Ecto neural progenitor cell (in vitro differentiated cells): ENCODE data around the gene MAPK7.

Experiments
- DNase-seq: peaks from one replicate; pipeline ENCODE4 v3.0.0-alpha.2; 2018; ENCODE audit warnings: low spot score

The MAPK7 gene

GRCh38 chr17:19378416-19379360 is at the start of gene MAPK7:
Gene MAPK7, plus strand, starts transcription at chr17:19378498. Its CDS starts 403 bp downstream, at chr17:19378901.
- peak; percentile 70 for DNase-seq

- DNase-seq = no peak
These were observed 49.2 kb upstream of the MAPK7 start for GRCh38 chr17:19329136-19329535.

GRCh38 chr17:19329839-19330238 is 48.5 kb upstream of the MAPK7 start:
- no peak for DNase-seq

GRCh38 chr17:19330271-19330670 is 48.0 kb upstream of the MAPK7 start:
- DNase-seq = no peak

GRCh38 chr17:19331134-19331533 is 47.2 kb upstream of the MAPK7 start:
- no peak for DNase-seq

GRCh38 chr17:19331543-19332245 is 46.6 kb upstream of the MAPK7 start:
- no peak for DNase-seq

DNA sequence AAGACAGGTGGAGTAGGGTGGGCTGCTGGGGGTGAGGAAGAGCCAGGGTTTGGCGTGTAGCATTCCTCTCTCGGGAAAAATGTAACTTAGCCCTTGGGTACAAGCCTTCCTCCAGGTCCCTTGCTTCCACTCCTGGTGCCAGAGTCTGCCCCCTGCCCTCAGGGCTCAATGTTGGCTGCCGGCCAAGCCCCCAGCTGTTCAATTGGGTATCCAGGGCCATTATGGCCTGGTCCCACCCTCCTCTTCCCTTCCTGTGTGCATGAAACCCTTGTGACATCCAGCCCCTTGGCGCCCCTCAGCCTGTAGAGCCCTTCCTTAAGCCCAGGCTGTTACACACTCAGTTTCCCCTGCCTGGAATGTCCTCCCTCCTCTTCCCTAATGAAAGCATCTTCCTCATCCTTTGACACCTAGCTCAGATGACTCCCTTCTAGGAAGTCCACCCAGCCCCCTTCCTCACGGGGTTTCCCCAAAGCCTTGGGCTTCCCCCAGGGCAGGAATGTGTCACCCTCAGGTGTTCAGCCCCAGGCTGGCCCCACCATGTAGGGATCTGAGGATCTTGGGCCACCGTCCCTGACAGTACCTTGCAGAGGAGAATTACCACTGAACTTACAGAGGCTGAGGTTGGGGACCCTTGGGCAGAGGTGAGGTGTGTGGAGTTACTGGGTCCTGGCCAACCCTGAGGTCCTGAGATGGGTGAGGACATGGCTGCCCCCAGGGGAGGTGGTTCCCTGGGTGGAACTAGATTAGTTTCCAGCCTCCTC is 45.7 kb upstream of the MAPK7 start:
- DNase-seq = no peak

- DNase-seq = no peak
These were observed 45.2 kb upstream of the MAPK7 start for GRCh38 chr17:19333132-19333440.

DNA sequence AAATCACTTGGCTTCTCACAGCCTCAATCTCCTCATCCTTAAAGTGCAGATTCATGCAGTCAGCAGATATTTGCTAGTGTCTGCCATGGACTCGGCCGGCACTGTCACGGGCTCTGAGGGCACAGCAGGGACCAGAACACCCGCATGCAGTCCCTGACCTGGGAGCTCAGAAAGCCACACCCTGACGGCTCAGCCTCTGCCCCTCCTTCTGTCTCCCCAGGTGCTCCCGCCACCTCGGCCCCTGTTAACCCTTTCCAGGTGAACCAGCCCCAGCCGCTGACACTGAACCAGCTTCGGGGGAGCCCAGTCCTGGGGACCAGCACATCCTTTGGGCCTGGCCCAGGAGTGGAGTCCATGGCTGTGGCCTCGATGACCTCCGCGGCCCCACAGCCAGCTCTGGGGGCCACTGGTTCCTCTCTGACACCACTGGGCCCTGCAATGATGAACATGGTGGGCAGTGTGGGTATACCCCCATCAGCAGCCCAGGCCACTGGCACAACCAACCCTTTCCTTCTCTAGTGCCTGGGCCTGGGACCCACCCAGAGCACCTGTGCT is 44.5 kb upstream of the MAPK7 start:
- no peak for DNase-seq

DNA sequence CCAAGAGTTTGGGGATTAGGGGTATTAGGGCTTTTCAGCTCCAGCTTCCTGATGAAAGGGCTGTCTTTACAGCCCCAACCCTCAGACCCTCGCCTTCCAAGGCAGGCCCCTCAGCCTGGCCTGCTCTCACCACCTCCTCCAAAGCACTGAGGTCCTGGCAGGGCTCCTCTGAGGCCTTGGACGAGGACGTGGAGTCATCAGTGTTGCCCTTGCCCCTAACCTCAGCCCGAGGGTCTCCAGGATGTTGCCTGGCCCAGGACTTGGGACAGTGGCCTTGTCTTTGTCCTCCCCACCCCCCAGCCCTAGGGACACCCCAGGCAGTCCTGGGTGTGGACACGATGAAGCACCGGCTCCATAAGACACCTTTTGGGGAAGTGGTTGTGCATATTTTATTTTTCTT is 44.0 kb upstream of the MAPK7 start:
- DNase-seq = no peak

- no peak for DNase-seq
These were observed 42.2 kb upstream of the MAPK7 start for GRCh38 chr17:19335951-19336631.

GRCh38 chr17:19336938-19337711 is 41.2 kb upstream of the MAPK7 start:
- peak; percentile 72 for DNase-seq

- no peak for DNase-seq
These were observed 40.6 kb upstream of the MAPK7 start for GRCh38 chr17:19337712-19338023.

DNA sequence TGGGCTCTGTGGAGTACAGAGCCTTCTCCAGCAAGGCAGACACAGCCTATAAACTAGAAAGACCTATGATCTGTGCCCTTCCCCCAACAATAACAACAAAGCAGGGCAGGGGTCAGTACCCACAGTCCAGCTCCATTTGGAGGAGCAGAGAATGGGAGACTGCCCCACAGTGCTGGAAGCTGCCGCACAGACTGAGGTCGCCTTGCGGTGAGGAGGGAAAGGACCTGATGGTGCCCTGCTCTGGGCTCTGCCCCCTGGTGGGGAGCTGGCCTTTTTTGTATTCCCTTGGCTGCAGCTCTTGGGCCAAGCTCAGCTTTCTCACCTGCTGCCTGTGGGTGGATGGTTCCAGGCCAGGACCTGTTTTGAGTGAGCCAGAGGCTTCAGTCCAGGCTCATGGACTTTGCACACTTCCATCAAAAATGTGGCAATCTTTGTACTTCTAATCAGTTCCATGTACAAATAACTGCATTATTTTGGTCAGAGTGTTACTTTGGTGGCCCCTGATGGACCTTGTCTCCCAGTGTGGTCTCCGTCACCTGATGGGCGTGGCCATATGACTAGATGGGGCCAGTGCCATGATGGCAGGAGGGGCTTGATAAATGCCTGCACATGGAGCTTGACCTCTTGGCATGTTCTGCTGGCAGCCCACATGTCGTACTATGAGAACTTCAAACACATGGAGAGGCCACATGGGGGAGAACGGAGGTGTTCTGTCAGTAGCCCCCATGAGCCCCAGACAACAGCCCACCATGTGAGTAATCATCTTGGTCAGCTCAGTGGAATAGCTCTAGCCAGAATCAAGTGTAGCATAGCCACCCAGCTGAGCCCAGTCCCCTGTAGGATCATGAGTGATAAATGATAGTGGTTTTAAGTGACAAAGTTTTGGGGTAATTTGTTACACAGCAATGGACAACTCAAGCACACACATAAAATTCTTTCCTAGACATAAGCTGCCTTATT is 40.0 kb upstream of the MAPK7 start:
- DNase-seq = peak; percentile 77

DNA sequence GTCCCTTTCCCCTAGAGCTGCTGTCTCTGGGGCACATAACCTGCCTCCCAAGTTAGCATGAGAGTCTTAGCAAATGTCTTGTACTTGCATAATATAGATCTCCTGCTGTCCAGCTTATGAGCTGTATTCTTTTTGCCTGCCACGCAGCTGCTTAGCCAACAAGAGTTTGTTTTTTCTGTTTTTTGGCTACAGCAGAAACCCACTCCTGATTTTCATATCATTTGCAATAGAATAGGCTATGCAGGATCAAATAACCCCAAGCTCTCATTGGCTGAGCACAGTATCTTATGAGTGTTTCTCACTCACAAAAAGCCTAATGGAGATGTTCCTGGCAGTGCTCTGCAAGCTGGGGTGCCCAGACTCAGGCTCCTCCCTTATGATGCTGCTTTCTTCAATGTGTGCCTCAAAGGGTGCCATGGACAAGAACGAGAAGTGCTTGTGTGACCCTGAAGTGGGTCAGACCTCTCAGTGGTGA is 38.9 kb upstream of the MAPK7 start:
- DNase-seq = no peak

DNA sequence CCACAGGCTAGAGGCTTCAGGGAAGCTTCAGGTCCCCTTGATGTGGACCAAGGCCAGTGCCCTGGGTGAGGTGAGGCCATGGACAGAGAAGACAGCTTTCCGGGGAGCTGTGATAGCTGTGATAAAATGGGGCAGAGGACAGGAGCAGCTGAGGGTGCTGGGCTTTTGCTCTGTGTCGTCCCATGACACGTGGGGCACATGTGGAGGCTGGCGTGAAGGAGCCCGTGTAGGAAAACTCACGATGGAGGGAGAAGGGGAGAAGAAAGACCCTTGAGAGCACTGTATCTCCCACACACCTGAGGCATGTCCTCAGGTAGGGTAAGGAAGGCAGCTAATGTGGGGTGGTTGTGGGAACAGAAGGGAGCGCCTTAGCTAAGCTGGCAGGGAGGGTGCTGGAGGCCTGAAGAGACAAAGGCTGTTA is 37.1 kb upstream of the MAPK7 start:
- DNase-seq = no peak

DNA sequence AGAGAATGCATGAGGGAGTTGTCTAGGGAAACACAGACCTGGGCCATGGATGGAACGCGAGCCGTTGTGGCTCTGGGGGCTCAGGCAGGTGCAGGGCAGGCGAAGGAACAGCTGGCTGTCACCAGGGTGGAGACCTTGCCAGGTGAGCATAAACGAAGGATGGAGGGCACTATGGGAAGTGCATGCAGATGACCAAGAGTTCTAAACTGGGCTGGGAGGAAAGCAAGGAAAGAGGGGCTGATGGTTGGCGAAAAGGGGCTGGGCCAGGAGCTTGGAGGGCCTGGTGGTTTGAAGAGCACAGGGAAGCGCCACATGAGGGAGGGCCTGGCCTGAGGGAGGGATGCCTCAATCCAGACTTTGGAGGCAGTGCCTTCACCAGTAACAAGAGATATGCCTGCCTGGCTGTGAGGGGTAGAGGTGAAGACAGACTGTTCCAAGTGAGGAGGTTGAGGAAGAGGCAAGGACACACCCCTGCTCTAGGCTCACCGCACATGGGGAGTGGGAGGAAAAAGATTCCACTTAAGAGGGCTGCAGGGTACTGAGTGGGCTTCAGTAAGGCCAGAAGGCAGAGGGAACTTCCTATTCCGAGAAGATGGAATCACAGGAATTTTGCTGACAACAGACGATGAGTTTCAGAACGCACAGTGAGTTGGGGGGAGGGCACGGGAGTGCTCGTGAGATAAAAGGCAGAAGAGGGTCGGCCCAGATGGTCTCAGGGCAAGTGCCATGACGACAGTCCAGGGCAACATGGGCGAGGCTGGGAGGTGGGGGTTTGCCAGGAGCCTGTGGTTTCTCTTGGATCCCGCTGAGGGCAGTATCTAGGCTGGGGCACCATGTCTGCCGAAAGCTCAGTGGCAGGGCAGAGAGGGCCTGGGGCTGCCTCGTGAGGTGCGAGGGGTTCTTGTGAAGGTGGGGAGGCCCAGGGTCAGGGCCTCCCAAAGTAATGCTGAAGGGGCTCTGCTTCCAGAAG is 36.4 kb upstream of the MAPK7 start:
- no peak for DNase-seq

DNA sequence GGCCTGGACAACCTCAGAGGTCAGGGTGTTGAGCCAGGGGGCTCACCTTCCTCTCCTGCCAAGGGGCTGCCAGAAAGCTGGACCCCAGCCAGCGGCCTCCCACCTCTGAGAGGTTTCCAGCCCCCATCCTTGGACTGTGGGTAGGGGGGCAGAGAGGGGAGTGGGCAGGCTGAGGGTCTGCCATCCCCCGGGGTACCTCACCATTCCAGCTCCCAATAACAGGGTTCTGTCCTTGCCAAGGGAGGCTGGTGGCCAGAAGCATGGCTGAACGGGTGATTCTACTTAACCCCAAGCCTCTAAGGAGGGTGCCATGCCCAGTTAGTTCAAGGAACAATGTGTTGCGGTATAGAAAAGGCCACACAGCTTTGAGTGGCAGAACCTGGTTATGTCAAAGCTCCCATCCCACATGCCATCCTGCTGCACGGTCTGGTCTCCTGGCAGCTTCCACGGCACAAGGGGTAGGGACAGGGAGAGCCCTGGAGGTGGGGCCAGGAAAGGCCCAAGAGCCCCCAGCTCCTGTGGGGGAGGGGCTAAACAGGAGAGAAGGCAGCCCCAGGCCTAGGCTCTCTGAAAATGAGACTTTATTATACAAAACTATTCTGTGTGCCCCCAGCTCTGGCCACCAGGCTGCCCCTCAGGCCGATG is 35.6 kb upstream of the MAPK7 start:
- no peak for DNase-seq
